K562 (cell line): ENCODE measurements around the gene ARID4B. TPM values are rescaled to one million over a fixed set of nuclear protein-coding genes. Genes with fewer than 3 reads are reported as not detected.
A peak's percentile ranks its signal among the peaks of the same experiment; 100 is the strongest.

Experiments
- BCL6 ChIP-seq: fragments of 250-450 bp; sonication (Bioruptor Pico); IDR thresholded peaks from 2 replicates; pipeline ENCODE4 v1.4.0; 2020
- CEBPB ChIP-seq: fragments of 450-650 bp; IDR thresholded peaks from 2 replicates; pipeline ENCODE4 v1.6.1; 2016; ENCODE audit warnings: missing genetic modification characterization, missing compliant biosample characterization
- FOXA1 ChIP-seq: fragments of 450-650 bp; IDR thresholded peaks from 2 replicates; pipeline ENCODE4 v1.6.1; 2016; ENCODE audit warnings: mild to moderate bottlenecking, borderline replicate concordance
- FOXA3 ChIP-seq, 2 experiments: fragments of 450-650 bp in 1 of 2; sonication (generic) in 1 of 2; formaldehyde crosslinking; IDR thresholded peaks in 1 of 2; conservative IDR thresholded peaks in 1 of 2; 2 replicates each; pipeline versions ENCODE4 v1.4.0 to v1.8.0; 2020 to 2022; ENCODE audit warnings: mild to moderate bottlenecking in 2 of 2, missing genetic modification reagents in 1 of 2
- KLF13 ChIP-seq: fragments of 450-650 bp; IDR thresholded peaks from 2 replicates; pipeline ENCODE4 v1.6.1; 2016; ENCODE audit warnings: missing genetic modification characterization, low read depth, mild to moderate bottlenecking, missing compliant biosample characterization, moderate library complexity, borderline replicate concordance
- NCOA4 ChIP-seq: fragments of 450-650 bp; IDR thresholded peaks from 2 replicates; pipeline ENCODE4 v1.6.1; 2018; ENCODE audit warnings: mild to moderate bottlenecking; ENCODE audit not compliant: partially characterized antibody
- NR2F6 ChIP-seq: fragments of 450-650 bp; formaldehyde crosslinking; IDR thresholded peaks from 2 replicates; pipeline ENCODE4 v1.4.0; 2020; ENCODE audit warnings: mild to moderate bottlenecking
- PML ChIP-seq: IDR thresholded peaks from 2 replicates; pipeline ENCODE4 v1.6.1; 2012; ENCODE audit warnings: low read length, inconsistent platforms
- POLR2A ChIP-seq: fragments of 450-650 bp; conservative IDR thresholded peaks from 2 replicates; pipeline ENCODE4 v1.6.1; 2016
- ZFP36 ChIP-seq: fragments of 150-350 bp; IDR thresholded peaks from 2 replicates; pipeline ENCODE4 v1.6.1; 2018; ENCODE audit warnings: low read length, low read depth; ENCODE audit not compliant: partially characterized antibody
- ZNF217 ChIP-seq: sonication (generic); formaldehyde crosslinking; IDR thresholded peaks from 2 replicates; pipeline ENCODE4 v1.8.0; 2022; ENCODE audit warnings: mild to moderate bottlenecking, missing genetic modification reagents
- ZNF561 ChIP-seq: fragments of 450-650 bp; formaldehyde crosslinking; conservative IDR thresholded peaks from 2 replicates; pipeline ENCODE4 v1.4.0; 2020; ENCODE audit warnings: mild to moderate bottlenecking, moderate library complexity
- polyA plus RNA-seq, 8 experiments: library from polyadenylated mRNA; depleted of rRNA in 4 of 8; stranded (reverse) in 5 of 8; unstranded in 3 of 8; fragments of >200 nt; fragmentation: Nextera tagmentation in 2 of 8; fragmentation: Illumina TruSeq in 1 of 8; extraction: Ambion mirVana in 2 of 8; extraction: Trizol in 1 of 8; gene quantifications; 2 replicates each; pipeline versions ENCODE4 v1.2.1 to v1.2.3, GENCODE V29; 2011 to 2014; ENCODE audit warnings: inconsistent platforms in 1 of 8, missing spikeins in 1 of 8
- total RNA-seq, 7 experiments: library from RNA; depleted of rRNA in 6 of 7; stranded (reverse); fragments of >200 nt in 6 of 7; fragmentation: Illumina TruSeq in 2 of 7; extraction: Trizol in 2 of 7; gene quantifications; 2 replicates each; pipeline versions ENCODE4 v1.2.1 to v1.2.3, GENCODE V29; 2011 to 2021; ENCODE audit warnings: low replicate concordance in 1 of 7
- TF ChIP-seq, protein P1 (sequence below): IDR thresholded peaks from 2 replicates; pipeline ENCODE4 v1.6.1; 2014; ENCODE audit warnings: antibody characterized with exemption
- TF ChIP-seq, protein P2 (sequence below), 3 experiments: fragments of 200-800 bp in 1 of 3; fragments of 250-450 bp in 1 of 3; fragments of 450-650 bp in 1 of 3; sonication (Bioruptor Pico) in 1 of 3; sonication (Bioruptor generic) in 1 of 3; formaldehyde crosslinking in 1 of 3; IDR thresholded peaks; 2 replicates each; pipeline versions ENCODE4 v1.6.1 to v1.8.0; 2016 to 2022; ENCODE audit warnings: mild to moderate bottlenecking in 2 of 3, missing genetic modification characterization in 2 of 3, missing compliant biosample characterization in 1 of 3, moderate library complexity in 1 of 3
- TF ChIP-seq, protein P3 (sequence below): fragments of 450-650 bp; IDR thresholded peaks from 2 replicates; pipeline ENCODE4 v1.6.1; 2018; ENCODE audit not compliant: partially characterized antibody
- TF ChIP-seq, protein P4 (sequence below): fragments of 200-800 bp; sonication (Bioruptor generic); IDR thresholded peaks from 2 replicates; pipeline ENCODE4 v1.6.1; 2017; ENCODE audit warnings: missing genetic modification characterization, missing compliant biosample characterization

ARID4B gene
- total and polyA plus RNA-seq, 9 of the 15 experiments (the other 6 are each of a cell fraction or from before 2014, with no cell fraction given): 8.4 to 38.9 (median 18.5) TPM

DNA sequence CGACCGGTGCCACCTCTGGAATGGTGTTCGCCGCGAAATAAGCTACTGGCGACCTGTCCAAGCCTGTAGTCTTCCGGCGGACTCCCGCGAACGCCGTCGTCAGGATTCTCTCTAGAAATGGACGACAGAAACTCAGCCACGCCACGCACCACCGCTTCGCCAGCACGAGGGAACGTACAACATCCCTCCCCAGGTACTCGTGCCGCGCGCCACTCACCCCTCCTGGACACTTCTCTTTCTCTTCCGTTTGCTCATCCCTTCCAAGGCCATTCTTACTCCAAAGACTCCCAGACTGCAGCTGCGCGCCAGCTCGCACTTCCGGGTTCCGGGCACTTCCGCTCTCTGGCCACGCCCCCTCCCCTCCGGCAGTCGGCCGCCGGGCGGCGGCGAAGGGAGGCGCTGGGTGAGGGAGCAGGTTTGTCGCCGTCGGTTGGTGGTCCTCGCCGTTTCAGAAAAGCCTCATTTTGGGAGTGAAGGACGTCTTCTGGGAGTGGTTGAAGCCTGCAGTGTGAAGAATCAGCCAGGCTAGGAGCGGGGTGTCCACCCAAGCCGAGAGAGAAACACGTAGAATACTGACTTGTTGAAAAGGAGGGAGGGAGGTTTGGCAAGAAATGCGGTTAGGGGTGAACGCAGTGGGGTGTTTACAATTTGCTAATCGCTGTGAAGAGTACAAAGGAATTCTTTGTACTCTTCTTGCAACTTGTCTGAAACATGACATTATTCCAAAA lies 166.9 kb downstream of the ARID4B start, which contains the start of gene RBM34 (continued):
- TF ChIP-seq, protein P1, sequence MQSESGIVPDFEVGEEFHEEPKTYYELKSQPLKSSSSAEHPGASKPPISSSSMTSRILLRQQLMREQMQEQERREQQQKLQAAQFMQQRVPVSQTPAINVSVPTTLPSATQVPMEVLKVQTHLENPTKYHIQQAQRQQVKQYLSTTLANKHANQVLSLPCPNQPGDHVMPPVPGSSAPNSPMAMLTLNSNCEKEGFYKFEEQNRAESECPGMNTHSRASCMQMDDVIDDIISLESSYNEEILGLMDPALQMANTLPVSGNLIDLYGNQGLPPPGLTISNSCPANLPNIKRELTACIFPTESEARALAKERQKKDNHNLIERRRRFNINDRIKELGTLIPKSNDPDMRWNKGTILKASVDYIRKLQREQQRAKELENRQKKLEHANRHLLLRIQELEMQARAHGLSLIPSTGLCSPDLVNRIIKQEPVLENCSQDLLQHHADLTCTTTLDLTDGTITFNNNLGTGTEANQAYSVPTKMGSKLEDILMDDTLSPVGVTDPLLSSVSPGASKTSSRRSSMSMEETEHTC: no peak
- TF ChIP-seq ZNF217 (CRISPR knock-in tag): no peak
- peak; percentile 57 to 80; a peak in 3 of 4 replicates for TF ChIP-seq FOXA3 (CRISPR knock-in tag; conservative IDR thresholded peaks at IDR 0.05 in 1 of 2, IDR thresholded peaks at IDR 0.05 in 1 of 2)
- TF ChIP-seq, protein P2, sequence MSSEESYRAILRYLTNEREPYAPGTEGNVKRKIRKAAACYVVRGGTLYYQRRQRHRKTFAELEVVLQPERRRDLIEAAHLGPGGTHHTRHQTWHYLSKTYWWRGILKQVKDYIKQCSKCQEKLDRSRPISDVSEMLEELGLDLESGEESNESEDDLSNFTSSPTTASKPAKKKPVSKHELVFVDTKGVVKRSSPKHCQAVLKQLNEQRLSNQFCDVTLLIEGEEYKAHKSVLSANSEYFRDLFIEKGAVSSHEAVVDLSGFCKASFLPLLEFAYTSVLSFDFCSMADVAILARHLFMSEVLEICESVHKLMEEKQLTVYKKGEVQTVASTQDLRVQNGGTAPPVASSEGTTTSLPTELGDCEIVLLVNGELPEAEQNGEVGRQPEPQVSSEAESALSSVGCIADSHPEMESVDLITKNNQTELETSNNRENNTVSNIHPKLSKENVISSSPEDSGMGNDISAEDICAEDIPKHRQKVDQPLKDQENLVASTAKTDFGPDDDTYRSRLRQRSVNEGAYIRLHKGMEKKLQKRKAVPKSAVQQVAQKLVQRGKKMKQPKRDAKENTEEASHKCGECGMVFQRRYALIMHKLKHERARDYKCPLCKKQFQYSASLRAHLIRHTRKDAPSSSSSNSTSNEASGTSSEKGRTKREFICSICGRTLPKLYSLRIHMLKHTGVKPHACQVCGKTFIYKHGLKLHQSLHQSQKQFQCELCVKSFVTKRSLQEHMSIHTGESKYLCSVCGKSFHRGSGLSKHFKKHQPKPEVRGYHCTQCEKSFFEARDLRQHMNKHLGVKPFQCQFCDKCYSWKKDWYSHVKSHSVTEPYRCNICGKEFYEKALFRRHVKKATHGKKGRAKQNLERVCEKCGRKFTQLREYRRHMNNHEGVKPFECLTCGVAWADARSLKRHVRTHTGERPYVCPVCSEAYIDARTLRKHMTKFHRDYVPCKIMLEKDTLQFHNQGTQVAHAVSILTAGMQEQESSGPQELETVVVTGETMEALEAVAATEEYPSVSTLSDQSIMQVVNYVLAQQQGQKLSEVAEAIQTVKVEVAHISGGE (CRISPR knock-in tag; IDR thresholded peaks at IDR 0.05): peak in 2 of 3 experiments; percentile 61 to 94; a peak in 3 of 6 replicates
- no peak for TF ChIP-seq BCL6 (CRISPR knock-in tag)
- TF ChIP-seq ZFP36: peak; percentile 25
- TF ChIP-seq, protein P3, sequence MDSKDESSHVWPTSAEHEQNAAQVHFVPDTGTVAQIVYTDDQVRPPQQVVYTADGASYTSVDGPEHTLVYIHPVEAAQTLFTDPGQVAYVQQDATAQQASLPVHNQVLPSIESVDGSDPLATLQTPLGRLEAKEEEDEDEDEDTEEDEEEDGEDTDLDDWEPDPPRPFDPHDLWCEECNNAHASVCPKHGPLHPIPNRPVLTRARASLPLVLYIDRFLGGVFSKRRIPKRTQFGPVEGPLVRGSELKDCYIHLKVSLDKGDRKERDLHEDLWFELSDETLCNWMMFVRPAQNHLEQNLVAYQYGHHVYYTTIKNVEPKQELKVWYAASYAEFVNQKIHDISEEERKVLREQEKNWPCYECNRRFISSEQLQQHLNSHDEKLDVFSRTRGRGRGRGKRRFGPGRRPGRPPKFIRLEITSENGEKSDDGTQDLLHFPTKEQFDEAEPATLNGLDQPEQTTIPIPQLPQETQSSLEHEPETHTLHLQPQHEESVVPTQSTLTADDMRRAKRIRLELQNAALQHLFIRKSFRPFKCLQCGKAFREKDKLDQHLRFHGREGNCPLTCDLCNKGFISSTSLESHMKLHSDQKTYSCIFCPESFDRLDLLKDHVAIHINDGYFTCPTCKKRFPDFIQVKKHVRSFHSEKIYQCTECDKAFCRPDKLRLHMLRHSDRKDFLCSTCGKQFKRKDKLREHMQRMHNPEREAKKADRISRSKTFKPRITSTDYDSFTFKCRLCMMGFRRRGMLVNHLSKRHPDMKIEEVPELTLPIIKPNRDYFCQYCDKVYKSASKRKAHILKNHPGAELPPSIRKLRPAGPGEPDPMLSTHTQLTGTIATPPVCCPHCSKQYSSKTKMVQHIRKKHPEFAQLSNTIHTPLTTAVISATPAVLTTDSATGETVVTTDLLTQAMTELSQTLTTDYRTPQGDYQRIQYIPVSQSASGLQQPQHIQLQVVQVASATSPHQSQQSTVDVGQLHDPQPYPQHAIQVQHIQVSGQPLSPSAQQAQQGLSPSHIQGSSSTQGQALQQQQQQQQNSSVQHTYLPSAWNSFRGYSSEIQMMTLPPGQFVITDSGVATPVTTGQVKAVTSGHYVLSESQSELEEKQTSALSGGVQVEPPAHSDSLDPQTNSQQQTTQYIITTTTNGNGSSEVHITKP: no peak
- TF ChIP-seq KLF13 (tag): peak; percentile 84; the same call in 1 of the 2 replicates
- peak; percentile 7 for TF ChIP-seq NCOA4
- TF ChIP-seq PML: peak; percentile 96
- TF ChIP-seq NR2F6: peak; percentile 28; the same call in 1 of the 2 replicates
- peak; percentile 61 for TF ChIP-seq CEBPB (tag)
- peak; percentile 99 for TF ChIP-seq POLR2A
- peak; percentile 82 for TF ChIP-seq ZNF561 (CRISPR knock-in tag)
- TF ChIP-seq, protein P4, sequence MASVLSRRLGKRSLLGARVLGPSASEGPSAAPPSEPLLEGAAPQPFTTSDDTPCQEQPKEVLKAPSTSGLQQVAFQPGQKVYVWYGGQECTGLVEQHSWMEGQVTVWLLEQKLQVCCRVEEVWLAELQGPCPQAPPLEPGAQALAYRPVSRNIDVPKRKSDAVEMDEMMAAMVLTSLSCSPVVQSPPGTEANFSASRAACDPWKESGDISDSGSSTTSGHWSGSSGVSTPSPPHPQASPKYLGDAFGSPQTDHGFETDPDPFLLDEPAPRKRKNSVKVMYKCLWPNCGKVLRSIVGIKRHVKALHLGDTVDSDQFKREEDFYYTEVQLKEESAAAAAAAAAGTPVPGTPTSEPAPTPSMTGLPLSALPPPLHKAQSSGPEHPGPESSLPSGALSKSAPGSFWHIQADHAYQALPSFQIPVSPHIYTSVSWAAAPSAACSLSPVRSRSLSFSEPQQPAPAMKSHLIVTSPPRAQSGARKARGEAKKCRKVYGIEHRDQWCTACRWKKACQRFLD (CRISPR knock-in tag): 0 out of 2 replicates have a peak, but pooled peaks have one; percentile 43
- no peak for TF ChIP-seq FOXA1
